Measurements from ENCODE around the gene ALOX5. TPM values are rescaled to one million over a fixed set of nuclear protein-coding genes. Genes with fewer than 3 reads are reported as not detected.

The ALOX5 gene
- polyA plus RNA-seq, 1 of the 3 experiments (the other 2 are of a cell fraction): not detected

DNA sequence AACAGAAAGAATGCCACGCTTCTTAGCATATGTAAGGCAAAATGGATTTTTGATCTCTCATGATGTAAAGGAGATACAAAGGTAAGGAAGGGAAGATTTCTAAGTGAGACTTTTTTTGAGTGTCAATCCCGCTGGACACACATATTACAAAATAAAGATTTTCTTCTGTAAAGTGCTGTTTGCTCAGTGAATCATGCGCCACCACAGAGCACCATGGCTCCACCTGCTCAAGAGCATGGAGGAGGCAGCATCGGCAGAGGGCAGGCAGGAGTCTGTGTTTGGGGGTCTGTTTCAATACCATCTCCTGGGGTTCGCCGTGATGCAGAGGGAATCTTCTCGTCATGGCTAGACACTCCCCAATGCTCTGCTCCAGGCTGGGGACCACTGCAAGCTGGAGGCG, 83.5 kb downstream of the ALOX5 start:
- H3K4me2 ChIP-seq: no peak overlapping the region
- no peak overlapping the region for H3K9ac ChIP-seq
- POLR2A ChIA-PET: no interaction called here
- no peaks in the 10 kb centered on the region for H3K27me3 ChIP-seq (ENCODE audit: insufficient read depth)
- H3K79me2 ChIP-seq (ENCODE audit: insufficient read depth): no peaks in the 10 kb centered on the region
- CTCF ChIA-PET: no interaction called here
- no peak overlapping the region for H2AFZ ChIP-seq (ENCODE audit: low read depth)
- TF ChIP-seq RXRA (IDR thresholded peaks at IDR 0.05; ENCODE audit: borderline replicate concordance, low read depth) (no peak), SMC3 (IDR thresholded peaks at IDR 0.05; ENCODE audit: low read depth, low read length) (no peak), MEF2A (IDR thresholded peaks at IDR 0.05; ENCODE audit: borderline replicate concordance, low read depth) (no peak), YY1 (IDR thresholded peaks at IDR 0.05; ENCODE audit: low read depth) (no peak), NFIC (IDR thresholded peaks at IDR 0.05; ENCODE audit: borderline replicate concordance) (no peak), MXI1 (IDR thresholded peaks at IDR 0.05; ENCODE audit: low read depth, low read length) (no peak), RCOR1 (IDR thresholded peaks at IDR 0.05; ENCODE audit: low read length) (no peak), RAD21 (IDR thresholded peaks at IDR 0.05; ENCODE audit: low read length) (no peak), EP300 (IDR thresholded peaks at IDR 0.05; ENCODE audit: borderline replicate concordance in 1 of 2, low read depth in 1 of 2, low read length in 1 of 2) (no peak), CHD2 (IDR thresholded peaks at IDR 0.05; ENCODE audit: low read length, partially characterized antibody) (no peak), EZH2phosphoT487 (IDR thresholded peaks at IDR 0.05; ENCODE audit: borderline replicate concordance, low read depth) (no peak)
- TF ChIP-seq, protein P1, sequence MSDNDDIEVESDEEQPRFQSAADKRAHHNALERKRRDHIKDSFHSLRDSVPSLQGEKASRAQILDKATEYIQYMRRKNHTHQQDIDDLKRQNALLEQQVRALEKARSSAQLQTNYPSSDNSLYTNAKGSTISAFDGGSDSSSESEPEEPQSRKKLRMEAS (IDR thresholded peaks at IDR 0.05; ENCODE audit: low read depth): no peak
- TF ChIP-seq, protein P2, sequence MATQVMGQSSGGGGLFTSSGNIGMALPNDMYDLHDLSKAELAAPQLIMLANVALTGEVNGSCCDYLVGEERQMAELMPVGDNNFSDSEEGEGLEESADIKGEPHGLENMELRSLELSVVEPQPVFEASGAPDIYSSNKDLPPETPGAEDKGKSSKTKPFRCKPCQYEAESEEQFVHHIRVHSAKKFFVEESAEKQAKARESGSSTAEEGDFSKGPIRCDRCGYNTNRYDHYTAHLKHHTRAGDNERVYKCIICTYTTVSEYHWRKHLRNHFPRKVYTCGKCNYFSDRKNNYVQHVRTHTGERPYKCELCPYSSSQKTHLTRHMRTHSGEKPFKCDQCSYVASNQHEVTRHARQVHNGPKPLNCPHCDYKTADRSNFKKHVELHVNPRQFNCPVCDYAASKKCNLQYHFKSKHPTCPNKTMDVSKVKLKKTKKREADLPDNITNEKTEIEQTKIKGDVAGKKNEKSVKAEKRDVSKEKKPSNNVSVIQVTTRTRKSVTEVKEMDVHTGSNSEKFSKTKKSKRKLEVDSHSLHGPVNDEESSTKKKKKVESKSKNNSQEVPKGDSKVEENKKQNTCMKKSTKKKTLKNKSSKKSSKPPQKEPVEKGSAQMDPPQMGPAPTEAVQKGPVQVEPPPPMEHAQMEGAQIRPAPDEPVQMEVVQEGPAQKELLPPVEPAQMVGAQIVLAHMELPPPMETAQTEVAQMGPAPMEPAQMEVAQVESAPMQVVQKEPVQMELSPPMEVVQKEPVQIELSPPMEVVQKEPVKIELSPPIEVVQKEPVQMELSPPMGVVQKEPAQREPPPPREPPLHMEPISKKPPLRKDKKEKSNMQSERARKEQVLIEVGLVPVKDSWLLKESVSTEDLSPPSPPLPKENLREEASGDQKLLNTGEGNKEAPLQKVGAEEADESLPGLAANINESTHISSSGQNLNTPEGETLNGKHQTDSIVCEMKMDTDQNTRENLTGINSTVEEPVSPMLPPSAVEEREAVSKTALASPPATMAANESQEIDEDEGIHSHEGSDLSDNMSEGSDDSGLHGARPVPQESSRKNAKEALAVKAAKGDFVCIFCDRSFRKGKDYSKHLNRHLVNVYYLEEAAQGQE (IDR thresholded peaks at IDR 0.05; ENCODE audit: low read depth, low read length): no peak
- TF ChIP-seq, protein P3, sequence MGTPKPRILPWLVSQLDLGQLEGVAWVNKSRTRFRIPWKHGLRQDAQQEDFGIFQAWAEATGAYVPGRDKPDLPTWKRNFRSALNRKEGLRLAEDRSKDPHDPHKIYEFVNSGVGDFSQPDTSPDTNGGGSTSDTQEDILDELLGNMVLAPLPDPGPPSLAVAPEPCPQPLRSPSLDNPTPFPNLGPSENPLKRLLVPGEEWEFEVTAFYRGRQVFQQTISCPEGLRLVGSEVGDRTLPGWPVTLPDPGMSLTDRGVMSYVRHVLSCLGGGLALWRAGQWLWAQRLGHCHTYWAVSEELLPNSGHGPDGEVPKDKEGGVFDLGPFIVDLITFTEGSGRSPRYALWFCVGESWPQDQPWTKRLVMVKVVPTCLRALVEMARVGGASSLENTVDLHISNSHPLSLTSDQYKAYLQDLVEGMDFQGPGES (IDR thresholded peaks at IDR 0.05; ENCODE audit: low read depth, low read length): no peak
- H3K4me3 ChIP-seq (ENCODE audit: low read depth in 2 of 2, low read length in 1 of 2): no peak overlapping the region
- WGBS (ENCODE audit: low lambda C conversion rate): 85% methylated on average over 5 of the region's 8 CpGs
- peaks cover 0 to 39% of the 10 kb centered on the region in 2 experiments; a peak in 1 of 4 replicates for H3K4me1 ChIP-seq (ENCODE audit: control insufficient read depth in 1 of 2, insufficient read depth in 2 of 2, low read depth in 1 of 2, low read length in 1 of 2)
- no peaks in the 10 kb centered on the region for H3K9me2 ChIP-seq
- DNase-seq: no peak
- no peak overlapping the region for H3K27ac ChIP-seq (ENCODE audit: low read depth in 2 of 2, low read length in 1 of 2)
- peaks cover 0 to 11% of the 10 kb centered on the region in 2 experiments for H3K36me3 ChIP-seq (replicated peaks in 1 of 2; ENCODE audit: control insufficient read depth in 1 of 2, insufficient read depth in 2 of 2, low read length in 1 of 2)
- H4K20me1 ChIP-seq (ENCODE audit: insufficient read depth): no peaks in the 10 kb centered on the region
- H3K9me3 ChIP-seq: no peaks in the 10 kb centered on the region
- H3F3A ChIP-seq (replicated peaks; ENCODE audit: insufficient read depth): no peaks in the 10 kb centered on the region

Measured in SK-N-SH (cell line).